ENCODE data around the gene RALGAPA1. TPM values are rescaled to one million over a fixed set of nuclear protein-coding genes. Genes with fewer than 3 reads are reported as not detected.

The RALGAPA1 gene
- total RNA-seq, 4 donors from 2014 or later = 52.5 to 127 (median 67.7) TPM

- Histone ChIP-seq H3K9me3 (no peaks in the 10 kb centered on the region), H3K27me3 (no peaks in the 10 kb centered on the region), H3K27ac (no peak overlapping the region), H3K4me1 (no peaks in the 10 kb centered on the region), H3K36me3 (peaks cover 66% of the 10 kb centered on the region), H3K4me3 (no peak overlapping the region)
- WGBS = 91% methylated on average over 3 of the region's 3 CpGs
- DNase-seq (ENCODE audit: low spot score in 2 of 2) = no peak
- TF ChIP-seq CTCF (IDR thresholded peaks at IDR 0.05) (no peak), EP300 (IDR thresholded peaks at IDR 0.05) (no peak), POLR2AphosphoS5 (IDR thresholded peaks at IDR 0.05) (no peak), POLR2A (IDR thresholded peaks at IDR 0.05) (no peak)
These were observed 56.7 kb downstream of the RALGAPA1 start for GRCh38 chr14:35752380-35752779.

GRCh38 chr14:35750202-35750904 lies 58.7 kb downstream of the RALGAPA1 start:
- TF ChIP-seq POLR2A (IDR thresholded peaks at IDR 0.05) (no peak), CTCF (IDR thresholded peaks at IDR 0.05) (no peak), EP300 (IDR thresholded peaks at IDR 0.05) (no peak), POLR2AphosphoS5 (IDR thresholded peaks at IDR 0.05) (no peak)
- H3K36me3 ChIP-seq = peaks cover 63% of the 10 kb centered on the region
- no peak overlapping the region for H3K27ac ChIP-seq
- no peaks in the 10 kb centered on the region for H3K27me3 ChIP-seq
- DNase-seq (ENCODE audit: low spot score in 2 of 2) = no peak
- H3K4me1 ChIP-seq = no peaks in the 10 kb centered on the region
- no peak overlapping the region for H3K4me3 ChIP-seq
- no peaks in the 10 kb centered on the region for H3K9me3 ChIP-seq
- WGBS = 78% methylated on average over 6 of the region's 6 CpGs

GRCh38 chr14:35747379-35747778 lies 61.7 kb downstream of the RALGAPA1 start:
- no peak overlapping the region for H3K27ac ChIP-seq
- no peak for TF ChIP-seq POLR2AphosphoS5 (IDR thresholded peaks at IDR 0.05)
- TF ChIP-seq POLR2A (IDR thresholded peaks at IDR 0.05) = no peak
- no peak for TF ChIP-seq CTCF (IDR thresholded peaks at IDR 0.05)
- TF ChIP-seq EP300 (IDR thresholded peaks at IDR 0.05) = no peak
- H3K4me3 ChIP-seq = no peak overlapping the region
- peaks cover 50% of the 10 kb centered on the region for H3K36me3 ChIP-seq
- no peaks in the 10 kb centered on the region for H3K4me1 ChIP-seq
- H3K27me3 ChIP-seq = no peaks in the 10 kb centered on the region
- no peak for DNase-seq (ENCODE audit: low spot score in 2 of 2)
- no peaks in the 10 kb centered on the region for H3K9me3 ChIP-seq

GRCh38 chr14:35742442-35742841 lies 66.7 kb downstream of the RALGAPA1 start:
- no peaks in the 10 kb centered on the region for H3K4me1 ChIP-seq
- no peak for TF ChIP-seq CTCF (IDR thresholded peaks at IDR 0.05)
- no peak for TF ChIP-seq EP300 (IDR thresholded peaks at IDR 0.05)
- no peak for TF ChIP-seq POLR2AphosphoS5 (IDR thresholded peaks at IDR 0.05)
- TF ChIP-seq POLR2A (IDR thresholded peaks at IDR 0.05) = no peak
- no peaks in the 10 kb centered on the region for H3K27me3 ChIP-seq
- DNase-seq (ENCODE audit: low spot score in 2 of 2) = no peak
- H3K36me3 ChIP-seq = peaks cover 57% of the 10 kb centered on the region
- WGBS = 95% methylated on average over 1 of the region's 1 CpG
- H3K9me3 ChIP-seq = no peaks in the 10 kb centered on the region
- H3K27ac ChIP-seq = no peak overlapping the region
- no peak overlapping the region for H3K4me3 ChIP-seq

GRCh38 chr14:35742032-35742371 lies 67.1 kb downstream of the RALGAPA1 start:
- WGBS = 91% methylated on average over 1 of the region's 1 CpG
- no peaks in the 10 kb centered on the region for H3K27me3 ChIP-seq
- H3K4me1 ChIP-seq = no peaks in the 10 kb centered on the region
- peaks cover 56% of the 10 kb centered on the region for H3K36me3 ChIP-seq
- H3K4me3 ChIP-seq = no peak overlapping the region
- TF ChIP-seq POLR2AphosphoS5 (IDR thresholded peaks at IDR 0.05) = no peak
- TF ChIP-seq POLR2A (IDR thresholded peaks at IDR 0.05) = no peak
- TF ChIP-seq CTCF (IDR thresholded peaks at IDR 0.05) = no peak
- TF ChIP-seq EP300 (IDR thresholded peaks at IDR 0.05) = no peak
- no peak overlapping the region for H3K27ac ChIP-seq
- H3K9me3 ChIP-seq = no peaks in the 10 kb centered on the region
- no peak for DNase-seq (ENCODE audit: low spot score in 2 of 2)

Measured in suprapubic skin (tissue), 4 donors.